ENCODE measurements around the gene RCAN1.
"Not testable (repeated sequence)": the region's sequence is repeated elsewhere in the genome, so short reads cannot be mapped to it uniquely, and the experiment has no call there.

RCAN1 gene

DNA sequence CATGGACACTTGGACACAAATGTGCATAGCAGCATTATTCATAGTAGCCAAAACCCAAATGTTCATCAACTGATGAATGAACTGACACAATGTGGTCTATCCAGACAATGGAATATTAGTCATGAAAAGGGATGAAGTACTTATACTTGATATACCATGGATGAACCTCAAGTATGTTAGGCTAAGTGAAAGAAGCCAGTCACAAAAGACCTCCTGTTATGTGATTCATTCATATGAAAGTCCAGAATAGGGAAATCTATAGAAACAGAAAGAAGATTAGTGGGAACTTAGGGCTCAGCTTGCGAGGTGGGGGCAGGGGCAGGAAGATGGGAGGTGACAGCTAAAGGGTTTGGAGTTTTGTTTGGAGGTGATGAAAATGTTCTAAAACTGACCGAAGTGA lies 110.3 kb downstream of the RCAN1 start:
- Histone ChIP-seq H3K4me3 (no peak overlapping the region), H3K27ac (no peak overlapping the region)

DNA sequence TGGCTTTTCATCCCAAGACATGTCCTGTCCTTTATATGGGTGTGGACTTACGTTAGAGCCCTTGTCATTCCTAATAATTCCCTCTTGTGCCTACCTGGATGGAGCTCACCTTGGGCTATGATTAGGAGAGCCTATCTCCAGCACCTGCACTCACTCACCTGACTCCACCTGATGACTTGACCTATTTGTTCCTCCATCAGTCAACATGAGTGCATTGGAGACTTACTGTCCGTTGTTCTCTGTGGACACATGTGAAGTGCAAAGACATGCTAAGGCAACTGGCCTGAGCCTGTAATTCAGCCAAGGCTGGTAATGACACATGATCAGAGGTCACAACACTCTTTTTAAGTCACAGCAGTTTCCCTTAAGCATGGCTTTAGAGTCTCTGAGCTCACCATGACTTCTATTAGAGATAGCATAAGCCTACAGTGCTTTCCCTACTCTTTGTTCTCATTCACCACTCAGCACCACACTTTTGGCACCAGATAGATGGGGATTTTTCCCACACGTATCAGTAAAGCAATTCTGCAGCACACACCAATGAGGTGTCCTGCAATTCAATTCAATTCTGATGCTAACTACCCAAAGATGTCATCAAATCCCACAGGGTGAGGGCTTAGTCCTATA lies 112.3 kb downstream of the RCAN1 start:
- Histone ChIP-seq H3K4me3 (no peak overlapping the region), H3K27ac (no peak overlapping the region)

DNA sequence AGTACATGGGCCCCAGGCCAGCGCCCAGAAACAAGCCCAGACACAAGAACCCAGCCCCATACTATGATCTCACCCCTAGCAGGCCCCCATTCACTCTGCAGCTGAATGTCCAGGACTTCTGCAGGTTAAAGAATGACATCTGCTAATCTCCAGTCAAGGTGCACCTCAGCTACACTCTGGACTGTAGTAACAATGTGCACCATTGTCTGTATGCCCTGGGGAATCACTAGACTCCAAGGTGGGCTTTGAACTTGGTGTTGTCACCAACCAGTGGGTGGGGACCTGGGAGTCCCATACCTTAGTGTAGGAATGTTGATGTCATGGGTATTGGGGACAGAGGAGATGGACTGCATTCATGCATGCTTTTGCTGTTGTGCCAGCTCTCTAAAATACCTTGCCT lies 113.2 kb downstream of the RCAN1 start:
- Histone ChIP-seq H3K27ac (no peak overlapping the region), H3K4me3 (no peak overlapping the region)

DNA sequence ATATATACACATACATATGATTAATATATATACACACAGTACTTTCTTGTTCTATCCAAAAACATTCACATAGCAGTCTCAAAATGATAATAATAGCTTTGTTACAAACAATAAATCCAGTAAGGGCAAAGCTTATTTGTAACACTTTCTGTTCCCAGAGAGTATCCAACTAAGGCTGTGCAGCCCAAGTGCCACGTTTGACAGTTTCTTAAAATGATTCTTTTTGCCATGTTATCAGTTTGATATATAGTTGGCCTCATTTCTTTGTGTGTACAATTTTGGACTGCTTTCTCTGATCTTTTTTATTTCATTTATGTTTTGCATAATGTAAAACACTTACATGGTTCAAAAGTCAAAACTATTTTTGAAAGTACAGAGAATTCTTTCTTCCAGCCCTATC lies 114.7 kb downstream of the RCAN1 start:
- H3K4me3 ChIP-seq, result no peak overlapping the region
- no peak overlapping the region for H3K27ac ChIP-seq

DNA sequence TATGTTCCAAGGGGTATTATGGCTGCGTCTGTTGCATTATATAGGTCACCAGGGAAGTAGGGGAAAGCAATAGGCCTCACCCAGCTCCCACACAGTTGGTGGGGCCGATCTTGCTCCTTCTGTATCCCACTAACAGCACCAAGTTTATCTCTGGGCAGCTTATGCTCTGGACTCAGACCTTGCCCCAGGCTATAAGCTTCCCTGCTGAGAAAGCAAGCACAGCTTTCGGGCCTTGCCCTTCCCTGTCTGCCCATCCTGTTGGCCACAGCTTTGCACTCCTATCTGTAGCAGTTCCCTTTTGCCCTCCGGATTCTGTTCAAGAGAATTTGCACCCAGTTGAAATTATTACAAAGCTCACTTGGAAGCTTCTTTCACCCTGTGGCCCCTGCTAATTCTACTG lies 115.8 kb downstream of the RCAN1 start:
- Histone ChIP-seq H3K27ac (no peak overlapping the region), H3K4me3 (no peak overlapping the region)

DNA sequence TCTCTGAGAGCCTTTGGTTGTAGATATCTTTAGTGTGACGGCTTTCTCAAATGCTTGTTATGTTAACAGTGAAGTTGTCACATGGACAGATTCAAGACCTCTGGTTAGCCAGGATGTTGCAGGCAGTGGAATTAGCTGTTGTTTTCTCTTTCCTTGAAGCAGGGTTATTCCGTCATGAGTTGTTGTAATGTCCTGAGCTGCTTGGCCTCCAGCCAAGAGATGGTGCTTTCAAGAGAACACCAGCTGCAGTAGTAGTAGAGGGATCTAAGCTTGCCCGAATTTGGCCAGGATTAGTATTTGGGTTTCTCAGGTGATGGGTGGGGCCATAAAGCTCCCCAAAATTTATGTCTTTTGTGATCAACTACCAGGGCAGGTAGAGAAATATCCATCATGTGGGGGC lies 116.3 kb downstream of the RCAN1 start:
- Histone ChIP-seq H3K27ac (no peak overlapping the region), H3K4me3 (no peak overlapping the region)

DNA sequence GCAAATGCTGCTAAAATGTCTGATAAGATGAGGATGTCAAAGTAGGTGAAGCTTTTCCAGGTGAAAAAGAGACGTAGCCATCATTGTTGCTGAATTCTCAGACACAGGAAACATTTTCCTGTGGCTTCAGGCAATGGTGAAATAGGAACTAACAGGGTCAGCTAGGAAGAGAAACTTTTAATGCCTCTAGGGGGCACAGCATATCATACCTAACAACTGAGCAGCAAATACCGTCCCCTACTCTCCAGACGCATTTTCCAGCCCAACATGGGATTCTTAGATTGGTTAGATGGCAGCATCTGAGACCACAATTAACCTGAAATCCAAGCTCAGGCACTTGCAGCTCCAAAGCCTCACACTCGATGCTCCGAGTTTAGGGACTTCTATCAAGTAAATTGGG lies 131.1 kb downstream of the RCAN1 start:
- H3K4me3 ChIP-seq, result not testable (repeated sequence)

DNA sequence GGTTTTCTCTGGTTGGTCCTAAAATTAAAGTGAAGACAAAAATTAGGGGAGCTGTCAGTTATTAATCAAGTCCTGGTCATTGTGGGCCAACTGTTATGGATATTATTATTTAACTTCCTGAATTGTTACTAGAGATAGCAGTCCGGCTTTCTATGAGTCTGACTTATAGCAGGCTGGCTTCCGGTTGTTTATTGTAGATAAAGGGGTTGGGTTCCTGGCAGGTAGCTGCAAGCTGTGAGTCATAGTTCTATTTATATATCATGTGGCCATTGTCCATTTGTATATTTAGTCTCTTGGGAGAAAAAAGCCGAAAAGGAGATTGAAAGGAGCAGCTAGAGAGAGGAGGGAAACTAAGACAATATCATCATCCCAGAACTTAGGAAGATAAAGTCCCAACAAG lies 131.5 kb downstream of the RCAN1 start:
- H3K4me3 ChIP-seq, H3K27ac ChIP-seq: not testable (repeated sequence)

More for the DNA sequence above, 131.1 kb downstream of the RCAN1 start:
- H3K27ac ChIP-seq, result not testable (repeated sequence)

DNA sequence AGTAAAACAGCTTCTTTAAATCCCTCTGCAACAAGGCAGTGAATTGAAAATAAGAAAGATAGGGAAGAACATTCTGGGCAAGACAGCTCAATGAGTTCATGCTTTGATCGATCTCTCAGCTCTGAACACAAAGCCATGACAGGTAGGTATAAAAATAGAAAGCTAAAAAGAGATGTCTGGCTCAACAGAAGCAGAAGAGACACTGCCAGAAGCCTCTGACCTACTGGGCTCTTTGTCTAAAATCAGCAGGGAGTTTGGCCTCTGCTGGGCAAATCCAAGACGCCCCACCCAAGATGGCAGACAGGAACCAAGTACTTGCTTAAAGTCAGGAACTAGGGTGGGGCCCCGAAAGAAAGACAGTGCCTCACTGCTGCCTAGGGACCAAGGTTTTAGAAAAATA lies 147.6 kb downstream of the RCAN1 start:
- not testable (repeated sequence) for H3K27ac ChIP-seq, H3K4me3 ChIP-seq
